Measurements from ENCODE around the gene ZAP70. TPM values are rescaled to one million over a fixed set of nuclear protein-coding genes. Genes with fewer than 3 reads are reported as not detected.
A peak's percentile ranks its signal among the peaks of the same experiment; 100 is the strongest.

Gene ZAP70
- total RNA-seq, 3 donors from 2014 or later = 3.5 to 7.5 (median 5.4) TPM

- ATAC-seq (no peak), DNase-seq (peak in 1 of 3 donors; percentile 16)
- Histone ChIP-seq H3K4me3 (no peak overlapping the region), H3K9me3 (no peaks in the 10 kb centered on the region), H3K4me1 (ENCODE audit: low read depth) (no peaks in the 10 kb centered on the region), H3K36me3 (ENCODE audit: low read depth) (no peaks in the 10 kb centered on the region)
- no peak for TF ChIP-seq CTCF (IDR thresholded peaks at IDR 0.05)
- intact Hi-C loops (cut with DNase I, micrococcal nuclease) = no loop called here
These were observed 11.1 kb downstream of the ZAP70 start for GRCh38 chr2:97724501-97724900.

- no peaks in the 10 kb centered on the region for H3K4me1 ChIP-seq (ENCODE audit: low read depth)
- no peak overlapping the region for H3K4me3 ChIP-seq
- H3K36me3 ChIP-seq (ENCODE audit: low read depth) = no peaks in the 10 kb centered on the region
- ATAC-seq = no peak
- TF ChIP-seq CTCF (IDR thresholded peaks at IDR 0.05) = no peak
- peaks cover 3% of the 10 kb centered on the region for H3K9me3 ChIP-seq
- intact Hi-C loops (cut with DNase I, micrococcal nuclease) = no loop called here
- peak in 2 of 3 donors; percentile 15 to 46 for DNase-seq
These were observed 11.7 kb downstream of the ZAP70 start for GRCh38 chr2:97724946-97725688.

- DNase-seq (no peak), ATAC-seq (no peak)
- Histone ChIP-seq H3K36me3 (ENCODE audit: low read depth) (no peaks in the 10 kb centered on the region), H3K4me3 (no peak overlapping the region), H3K9me3 (peaks cover 5% of the 10 kb centered on the region), H3K4me1 (ENCODE audit: low read depth) (no peaks in the 10 kb centered on the region)
- intact Hi-C loops (cut with DNase I, micrococcal nuclease) = no loop called here
- no peak for TF ChIP-seq CTCF (IDR thresholded peaks at IDR 0.05)
These were observed 13.1 kb downstream of the ZAP70 start for GRCh38 chr2:97726261-97727064.

GRCh38 chr2:97727296-97727695, 13.9 kb downstream of the ZAP70 start:
- peaks cover 5% of the 10 kb centered on the region for H3K9me3 ChIP-seq
- no peak for TF ChIP-seq CTCF (IDR thresholded peaks at IDR 0.05)
- no peaks in the 10 kb centered on the region for H3K36me3 ChIP-seq (ENCODE audit: low read depth)
- no peaks in the 10 kb centered on the region for H3K4me1 ChIP-seq (ENCODE audit: low read depth)
- intact Hi-C loops (cut with DNase I, micrococcal nuclease) = no loop called here
- DNase-seq (no peak), ATAC-seq (no peak)
- H3K4me3 ChIP-seq = no peak overlapping the region

- no peak overlapping the region for H3K4me3 ChIP-seq
- intact Hi-C loops (cut with DNase I, micrococcal nuclease) = no loop called here
- no peak for TF ChIP-seq CTCF (IDR thresholded peaks at IDR 0.05)
- DNase-seq (no peak), ATAC-seq (peak; percentile 58)
- H3K9me3 ChIP-seq = peaks cover 5% of the 10 kb centered on the region
- H3K36me3 ChIP-seq (ENCODE audit: low read depth) = no peaks in the 10 kb centered on the region
- H3K4me1 ChIP-seq (ENCODE audit: low read depth) = no peaks in the 10 kb centered on the region
These were observed 14.8 kb downstream of the ZAP70 start for GRCh38 chr2:97728091-97728731.
